Stomach (tissue), 9 donors: ENCODE measurements around the gene PSMD13. TPM values are rescaled to one million over a fixed set of nuclear protein-coding genes. Genes with fewer than 3 reads are reported as not detected.

ENCODE experiments used
- DNase-seq, 2 donors: peaks; one replicate each; pipeline versions ENCODE4 v3.0.0 to v3.0.0-alpha.2; 2013 to 2019
- H3K27ac ChIP-seq, 5 donors: fragments of 200-600 bp in 4 of 5; sonication (generic) in 4 of 5; one replicate each; pipeline ENCODE4 v1.5.1; 2013 to 2019; ENCODE audit warnings: mild to moderate bottlenecking in 1 of 5, moderate library complexity in 1 of 5
- H3K27me3 ChIP-seq, 3 donors: fragments of 200-600 bp; sonication (generic); one replicate each; pipeline ENCODE4 v1.5.1; 2017 to 2019; ENCODE audit warnings: mixed run types in 1 of 3
- H3K36me3 ChIP-seq, 4 donors: fragments of 200-600 bp; sonication (generic); 1 replicate in 3 of 4; 2 replicates in 1 of 4; pipeline ENCODE4 v1.5.1; 2016 to 2019
- H3K4me1 ChIP-seq, 4 donors: fragments of 200-600 bp; sonication (generic); one replicate each; pipeline ENCODE4 v1.5.1; 2016 to 2019
- H3K4me3 ChIP-seq, 4 donors: fragments of 200-600 bp; sonication (generic) in 3 of 4; one replicate each; pipeline ENCODE4 v1.5.1; 2016 to 2019; ENCODE audit warnings: mild to moderate bottlenecking in 1 of 4
- H3K9me3 ChIP-seq, 4 donors: fragments of 200-600 bp; sonication (generic); one replicate each; pipeline ENCODE4 v1.5.1; 2016 to 2019
- CTCF ChIP-seq, 7 experiments: fragments of 450-650 bp in 4 of 7; fragments of 200-600 bp in 3 of 7; sonication (generic) in 3 of 7; IDR thresholded peaks; one replicate each; pipeline ENCODE4 v1.5.1; 2016 to 2019; ENCODE audit warnings: antibody characterized with exemption in 7 of 7, control low read depth in 2 of 7, mild to moderate bottlenecking in 1 of 7
- EP300 ChIP-seq: sonication (generic); formaldehyde crosslinking; IDR thresholded peaks from one replicate; pipeline ENCODE4 v1.6.1; 2017; ENCODE audit warnings: antibody characterized with exemption
- POLR2A ChIP-seq, 4 donors: fragments of 450-650 bp; IDR thresholded peaks; one replicate each; pipeline ENCODE4 v1.6.1; 2016; ENCODE audit warnings: antibody characterized with exemption in 4 of 4, control low read depth in 2 of 4, mild to moderate bottlenecking in 1 of 4, moderate library complexity in 1 of 4
- POLR2AphosphoS5 ChIP-seq, 3 donors: sonication (generic); formaldehyde crosslinking; IDR thresholded peaks; one replicate each; pipeline ENCODE4 v1.6.1; 2016; ENCODE audit warnings: antibody characterized with exemption in 3 of 3
- WGBS, 5 donors: extraction: QIAGEN DNeasy Blood & Tissue Kit in 3 of 5; methylation state at CpG; one replicate each; pipeline versions ENCODE4 v1.1.5 to v1.1.7; 2013 to 2018; 5-methylcytosine and 5-hydroxymethylcytosine counted together
- intact Hi-C: fragments of 100-400 bp; cut with DNase I; formaldehyde crosslinking; loops from one replicate; pipeline ENCODE4 v1.15.1; 2023; ENCODE audit warnings: low total_unique reads
- polyA plus RNA-seq, 3 donors: library from polyadenylated mRNA; stranded (reverse); fragments of 200-250 nt; gene quantifications; one replicate each; pipeline ENCODE4 v1.2.3, GENCODE V29; 2013
- total RNA-seq, 5 donors: library from RNA; depleted of rRNA; stranded (reverse); fragments of >200 nt; gene quantifications; one replicate each; pipeline versions ENCODE4 v1.1.0 to v1.2.3, GENCODE V29; 2014 to 2016
- donor health status: healthy with polysubstance abuse.
- donor health status: Bipolar disorder and iron deficiency.
- donor health status: healthy.

The PSMD13 gene
- total and polyA plus RNA-seq, 8 donors, result 36.2 to 132 (median 111) TPM

- H3K27ac ChIP-seq, result no peak overlapping the region
- TF ChIP-seq EP300, result no peak
- no peak for TF ChIP-seq POLR2AphosphoS5 (IDR thresholded peaks at IDR 0.05)
- no peak for TF ChIP-seq CTCF (IDR thresholded peaks at IDR 0.05)
- no peak for TF ChIP-seq POLR2A (IDR thresholded peaks at IDR 0.05)
- intact Hi-C loops, result no loop called here
- peaks cover 0 to 4% (median 3%) of the 10 kb centered on the region in 3 donors for H3K27me3 ChIP-seq
- no peaks in the 10 kb centered on the region for H3K9me3 ChIP-seq
- peaks cover 7 to 19% (median 18%) of the 10 kb centered on the region in 4 donors for H3K36me3 ChIP-seq
- 66 to 82% (median 71%) methylated on average over 14 of the region's 14 CpGs for WGBS, 5 donors
- no peaks in the 10 kb centered on the region for H3K4me1 ChIP-seq
- no peak overlapping the region for H3K4me3 ChIP-seq
- DNase-seq, result no peak
These were observed 20.4 kb downstream of the PSMD13 start for GRCh38 chr11:256952-257737.

GRCh38 chr11:257766-258493 lies 21.2 kb downstream of the PSMD13 start:
- Histone ChIP-seq H3K36me3 (peaks cover 0 to 11% (median 10%) of the 10 kb centered on the region in 4 donors), H3K9me3 (no peaks in the 10 kb centered on the region), H3K27ac (no peak overlapping the region), H3K4me1 (no peaks in the 10 kb centered on the region), H3K27me3 (peaks cover 0 to 4% (median 3%) of the 10 kb centered on the region in 3 donors), H3K4me3 (no peak overlapping the region)
- WGBS, 5 donors, result 63 to 73% (median 68%) methylated on average over 15 of the region's 15 CpGs
- DNase-seq, result no peak
- intact Hi-C loops, result no loop called here
- no peak for TF ChIP-seq POLR2AphosphoS5 (IDR thresholded peaks at IDR 0.05)
- no peak for TF ChIP-seq POLR2A (IDR thresholded peaks at IDR 0.05)
- no peak for TF ChIP-seq CTCF (IDR thresholded peaks at IDR 0.05)
- no peak for TF ChIP-seq EP300

- Histone ChIP-seq H3K9me3 (no peaks in the 10 kb centered on the region), H3K27me3 (peaks cover 0 to 4% (median 3%) of the 10 kb centered on the region in 3 donors), H3K36me3 (no peaks in the 10 kb centered on the region), H3K4me3 (no peak overlapping the region), H3K4me1 (no peaks in the 10 kb centered on the region), H3K27ac (no peak overlapping the region)
- intact Hi-C loops, result no loop called here
- DNase-seq, result no peak
- TF ChIP-seq EP300 (no peak), POLR2A (IDR thresholded peaks at IDR 0.05) (no peak), POLR2AphosphoS5 (IDR thresholded peaks at IDR 0.05) (no peak), CTCF (IDR thresholded peaks at IDR 0.05) (no peak)
- WGBS, 5 donors, result 69 to 80% (median 79%) methylated on average over 10 of the region's 10 CpGs
These were observed 22.6 kb downstream of the PSMD13 start for GRCh38 chr11:259413-259812.

- no peak overlapping the region for H3K4me3 ChIP-seq
- intact Hi-C loops, result no loop called here
- TF ChIP-seq EP300 (no peak), POLR2A (IDR thresholded peaks at IDR 0.05) (no peak), CTCF (IDR thresholded peaks at IDR 0.05) (no peak), POLR2AphosphoS5 (IDR thresholded peaks at IDR 0.05) (no peak)
- 86 to 92% (median 89%) methylated on average over 4 of the region's 4 CpGs for WGBS, 5 donors
- H3K27ac ChIP-seq, result no peak overlapping the region
- DNase-seq, result no peak
- H3K4me1 ChIP-seq, result no peaks in the 10 kb centered on the region
- peaks cover 0 to 10% (median 0%) of the 10 kb centered on the region in 4 donors for H3K9me3 ChIP-seq
- no peaks in the 10 kb centered on the region for H3K36me3 ChIP-seq
- H3K27me3 ChIP-seq, result peaks cover 0 to 4% (median 3%) of the 10 kb centered on the region in 3 donors
These were observed 24.8 kb downstream of the PSMD13 start for GRCh38 chr11:261624-262023.
